NCI-H524 (cell line): Measurements from ENCODE around the gene SLC47A2.
"Not testable (repeated sequence)": the region's sequence is repeated elsewhere in the genome, so short reads cannot be mapped to it uniquely, and the experiment has no call there.

Experiments
- DNase-seq, 2 experiments: peaks; one replicate each; lab custom pipeline; 2025; lab: John Stamatoyannopoulos, UW

The SLC47A2 gene

DNA sequence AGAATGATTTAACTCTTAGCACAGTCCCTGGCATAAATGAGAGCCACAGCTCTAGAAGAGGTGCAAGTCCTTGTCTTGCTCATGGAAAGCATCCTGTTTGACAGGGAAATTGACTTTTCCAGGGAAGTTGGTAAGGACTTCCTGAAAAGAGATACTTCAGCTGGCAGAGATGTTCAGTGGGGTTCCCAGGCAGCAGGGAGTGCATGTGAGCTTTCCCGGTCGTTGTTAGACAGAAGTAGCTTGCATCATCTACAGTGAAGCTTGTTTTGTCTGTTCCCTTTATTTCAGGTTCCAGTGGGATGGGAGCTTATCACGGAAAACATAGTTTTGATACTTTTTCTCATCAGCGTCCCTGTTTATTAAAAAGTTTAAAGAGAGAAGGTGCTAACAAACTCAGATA, 45.0 kb downstream of the SLC47A2 start:
- no peak for DNase-seq

DNA sequence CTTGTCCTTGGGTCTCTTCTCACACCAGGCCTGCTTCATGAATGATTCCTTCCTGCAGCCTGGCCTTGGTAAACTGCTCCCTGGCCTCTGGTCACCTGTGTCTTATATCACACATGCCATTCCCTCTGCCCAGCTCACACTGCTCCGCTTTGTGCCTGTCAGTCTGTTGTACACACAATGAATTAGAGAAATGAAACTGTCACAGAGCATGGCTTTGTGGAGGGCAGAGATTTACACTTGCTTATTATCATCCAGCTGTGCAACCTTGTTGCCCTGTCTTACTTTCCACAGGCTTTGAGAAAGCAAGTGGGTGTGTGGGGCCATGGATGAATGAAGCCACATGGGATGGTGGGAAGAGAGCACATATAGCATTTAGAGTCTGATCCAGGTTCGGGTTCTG, 45.5 kb downstream of the SLC47A2 start:
- DNase-seq: no peak

DNA sequence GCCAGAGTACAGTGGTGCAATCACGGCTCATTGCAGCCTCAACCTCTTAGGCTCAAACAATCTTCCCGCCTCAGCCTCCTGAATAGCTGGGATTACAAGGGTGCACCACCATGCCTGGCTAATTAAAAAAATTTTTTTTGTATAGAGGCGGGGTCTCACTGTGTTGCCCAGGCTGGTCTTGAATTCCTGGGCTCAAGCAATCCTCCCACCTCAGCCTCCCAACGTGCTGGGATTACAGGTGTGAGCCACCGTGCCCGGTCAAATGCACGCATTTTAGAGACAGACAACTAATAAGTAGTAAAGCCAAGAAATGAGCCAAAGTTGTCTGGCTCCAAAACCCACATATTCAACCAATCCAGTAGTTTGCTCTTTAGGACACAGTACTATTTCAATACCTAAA, 46.7 kb downstream of the SLC47A2 start:
- DNase-seq: not testable (repeated sequence)

DNA sequence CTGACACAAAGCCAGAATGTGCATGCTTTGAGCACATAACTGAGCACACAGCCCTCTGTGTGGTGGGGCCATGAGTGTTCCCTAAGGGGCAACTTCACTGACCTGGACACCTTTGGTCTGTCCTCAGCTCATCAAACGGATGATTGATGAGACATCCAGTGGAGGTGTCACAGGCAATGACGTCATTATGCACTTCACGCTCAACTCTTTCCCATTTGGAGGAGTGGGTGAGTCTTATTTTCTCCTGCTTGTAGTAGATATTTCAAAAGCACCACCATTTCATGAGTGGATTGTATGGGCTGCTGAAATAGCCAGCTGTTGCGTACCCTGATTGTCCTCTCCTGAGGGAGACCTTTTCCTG, 51.6 kb downstream of the SLC47A2 start:
- no peak for DNase-seq

DNA sequence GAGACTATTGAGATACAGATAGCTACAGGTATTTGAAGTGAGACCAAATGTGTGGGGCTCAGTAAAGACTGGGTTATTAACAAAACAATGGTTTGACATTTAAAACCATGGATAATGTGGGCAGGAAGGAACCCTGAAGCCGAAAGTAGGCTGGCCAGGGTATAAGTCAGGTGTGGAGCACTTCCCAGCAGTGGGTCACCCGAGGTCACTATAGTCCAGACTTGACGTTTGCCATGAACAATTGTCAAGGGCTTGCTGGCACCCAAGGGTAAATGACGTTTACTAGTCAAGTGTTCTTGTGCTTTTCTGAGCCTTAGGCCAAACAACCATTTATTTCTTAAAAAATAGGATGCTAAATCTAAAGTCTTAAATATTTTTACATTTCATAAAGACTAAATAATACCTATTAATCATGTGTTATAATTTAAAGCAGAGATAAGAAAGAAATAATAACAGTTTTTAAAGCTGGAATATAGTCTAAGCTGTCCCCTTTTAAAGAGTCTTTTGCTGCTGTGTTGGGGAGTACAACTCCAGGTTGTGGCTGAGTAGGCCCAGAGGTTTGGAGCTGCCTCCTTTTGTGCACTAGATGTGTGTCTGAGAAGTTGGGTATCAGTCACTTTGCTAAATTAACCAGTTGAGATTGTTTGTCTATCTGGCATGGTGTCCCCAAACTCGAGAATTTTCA, 52.1 kb downstream of the SLC47A2 start:
- no peak for DNase-seq

DNA sequence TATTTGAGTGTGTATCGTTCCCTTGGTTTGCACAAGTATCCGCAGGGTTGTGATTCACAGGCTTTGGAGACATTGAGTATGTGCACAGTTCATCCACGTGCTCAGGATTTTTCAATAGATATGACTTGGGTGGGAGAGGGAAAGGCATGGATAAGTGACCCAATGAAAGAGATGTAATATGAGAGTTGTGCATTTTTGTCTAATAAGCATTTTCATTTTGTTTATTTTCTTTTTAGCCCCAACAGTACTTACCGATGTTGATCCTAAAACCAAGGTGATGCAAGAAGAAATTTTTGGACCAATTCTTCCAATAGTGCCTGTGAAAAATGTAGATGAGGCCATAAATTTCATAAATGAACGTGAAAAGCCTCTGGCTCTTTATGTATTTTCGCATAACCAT, 53.3 kb downstream of the SLC47A2 start:
- no peak for DNase-seq

DNA sequence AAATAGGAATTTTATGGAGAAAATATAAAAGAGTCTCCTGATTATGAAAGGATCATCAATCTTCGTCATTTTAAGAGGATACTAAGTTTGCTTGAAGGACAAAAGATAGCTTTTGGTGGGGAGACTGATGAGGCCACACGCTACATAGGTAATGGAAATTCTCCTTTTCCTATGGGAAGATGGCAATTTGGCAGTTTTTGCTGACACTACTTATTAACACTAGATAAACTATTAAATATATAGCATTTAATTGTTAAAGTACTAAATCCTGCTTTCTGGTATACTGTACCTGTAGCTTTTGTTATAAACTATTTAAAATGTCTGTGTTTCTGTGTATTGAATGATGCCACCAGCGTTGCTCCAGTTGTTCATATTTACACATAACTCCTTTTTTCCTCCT, 55.3 kb downstream of the SLC47A2 start:
- DNase-seq: no peak

DNA sequence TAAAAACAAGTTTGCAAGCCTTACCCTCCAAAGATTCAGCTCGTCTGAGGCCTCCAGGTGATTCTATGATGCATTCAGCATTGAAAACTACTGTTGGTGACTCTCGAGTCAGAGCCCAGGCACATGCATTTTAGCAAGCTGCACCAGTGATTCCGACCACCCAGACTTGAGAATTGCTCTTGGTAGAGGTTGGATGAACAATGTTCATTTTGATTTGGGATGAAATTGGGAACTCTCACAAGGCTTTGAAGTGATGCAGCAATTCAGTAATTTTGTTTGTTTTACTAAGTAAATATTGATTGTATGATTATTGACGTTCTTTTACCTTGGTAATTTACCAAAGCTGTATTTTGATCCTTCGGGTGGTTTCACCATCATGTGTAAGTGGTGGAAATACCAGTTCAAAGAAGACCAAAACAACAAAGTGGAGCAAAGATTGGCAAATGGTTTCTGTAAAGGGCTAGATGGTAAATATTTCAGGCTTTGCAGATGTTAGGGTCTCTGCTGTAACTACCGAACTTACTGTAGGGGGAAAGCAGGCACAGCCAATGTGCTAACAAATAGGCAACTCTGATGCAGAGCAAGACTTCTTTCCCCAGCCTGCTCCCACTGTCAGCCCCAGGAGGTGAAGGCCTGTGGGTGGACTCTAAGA, 56.0 kb downstream of the SLC47A2 start:
- no peak for DNase-seq

DNA sequence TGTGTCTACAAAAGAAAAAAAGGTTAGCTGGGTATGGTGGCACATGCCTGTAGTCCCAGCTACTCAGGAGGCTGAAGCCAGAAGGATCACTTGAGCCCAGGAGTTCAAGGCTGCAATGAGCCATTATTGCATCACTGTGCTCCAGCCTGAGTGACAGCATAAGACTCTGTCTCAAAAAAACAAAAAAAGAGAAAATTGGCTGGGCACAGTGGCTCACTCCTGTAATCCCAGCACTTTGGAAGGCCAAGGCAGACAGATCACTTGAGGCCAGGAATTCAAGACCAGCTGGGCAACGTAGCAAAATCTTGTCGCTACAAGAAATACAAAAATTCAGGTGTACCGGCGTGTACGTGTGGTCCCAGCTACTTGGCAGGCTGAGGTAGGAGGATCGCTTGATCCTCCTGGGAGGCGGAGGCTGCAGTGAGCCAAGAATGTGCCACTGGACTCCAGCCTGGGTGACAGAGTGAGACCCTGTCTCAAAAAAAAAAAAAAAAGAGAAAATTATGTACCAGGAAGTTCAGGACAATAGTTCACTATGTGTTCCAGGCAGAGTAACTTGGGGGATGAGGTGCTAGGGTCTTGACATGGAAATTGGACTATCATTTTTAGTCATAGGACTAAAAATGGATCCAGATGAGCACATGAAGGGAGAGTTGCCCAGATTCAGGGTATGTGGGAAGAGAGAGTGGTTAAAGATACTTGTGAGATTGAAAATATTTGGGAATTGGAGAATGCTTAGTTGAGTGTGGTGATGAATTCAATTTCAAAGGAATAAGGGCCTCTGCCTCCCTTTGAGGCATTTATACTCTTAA, 56.8 kb downstream of the SLC47A2 start:
- no peak for DNase-seq

DNA sequence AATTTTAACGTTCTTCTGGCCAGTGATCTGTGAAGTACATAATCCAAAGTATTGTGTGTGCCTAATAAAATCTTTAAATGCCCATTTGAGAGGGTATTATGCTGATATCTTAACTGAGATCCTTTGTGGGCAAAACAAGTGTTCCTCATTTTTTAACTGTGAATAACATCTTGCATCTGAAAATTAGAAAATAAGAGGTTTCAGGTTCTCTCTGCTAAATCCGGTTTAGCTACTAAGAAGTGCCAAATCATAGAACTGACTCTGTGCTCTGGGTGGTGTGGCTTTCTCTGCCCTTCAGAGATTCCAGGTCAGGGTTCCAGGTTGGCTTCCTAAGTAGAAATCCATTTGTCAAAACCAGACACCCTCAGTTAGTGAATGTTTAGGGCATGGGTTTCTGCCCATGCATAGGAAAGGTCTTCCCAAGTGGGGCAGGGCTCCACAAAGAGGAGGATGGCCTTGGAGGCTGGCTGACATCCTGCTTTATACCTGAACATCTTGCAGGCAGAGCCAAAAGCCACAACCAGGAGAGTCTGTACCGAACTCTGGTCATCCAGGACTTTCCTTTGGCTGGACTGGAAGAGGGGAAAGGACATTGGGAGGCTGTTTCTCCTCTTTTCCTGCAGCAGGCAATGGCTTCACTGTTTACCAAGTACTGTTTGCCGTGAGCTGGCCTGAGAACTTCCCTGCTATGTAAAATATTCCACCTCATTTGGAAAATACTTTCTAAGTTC, 59.4 kb downstream of the SLC47A2 start:
- DNase-seq: peak in 1 of 2 experiments; percentile 17

DNA sequence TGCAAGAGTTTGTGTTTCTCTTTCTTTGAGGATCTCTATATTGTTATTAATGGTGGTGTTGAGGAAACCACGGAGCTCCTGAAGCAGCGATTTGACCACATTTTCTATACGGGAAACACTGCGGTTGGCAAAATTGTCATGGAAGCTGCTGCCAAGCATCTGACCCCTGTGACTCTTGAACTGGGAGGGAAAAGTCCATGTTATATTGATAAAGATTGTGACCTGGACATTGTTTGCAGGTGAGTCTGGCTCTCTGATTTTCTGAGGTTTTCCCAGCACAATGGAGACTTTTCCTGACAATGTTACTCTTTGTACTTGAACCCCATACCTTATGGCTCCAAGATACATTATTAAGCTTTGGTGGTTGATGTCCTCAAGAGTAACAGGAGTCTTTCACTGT, 60.0 kb downstream of the SLC47A2 start:
- DNase-seq: no peak

DNA sequence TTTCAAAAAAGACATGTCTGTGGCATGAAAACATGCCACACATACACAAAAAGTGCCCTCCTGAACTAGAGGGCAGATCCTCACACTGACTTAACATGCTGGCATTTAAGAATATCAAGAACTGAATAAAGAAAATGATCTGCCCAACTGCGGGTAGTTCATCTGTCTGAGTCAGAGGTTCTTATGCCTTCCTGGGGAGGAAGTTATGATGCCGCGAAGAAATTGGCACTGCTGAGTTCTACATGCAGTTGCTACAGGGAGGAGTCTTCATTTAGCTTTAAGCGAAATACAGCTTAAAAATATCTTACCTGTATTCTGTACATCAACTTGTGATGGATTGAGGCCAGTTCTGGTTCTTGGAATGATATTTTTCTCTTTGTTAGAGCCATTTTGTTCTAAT, 61.5 kb downstream of the SLC47A2 start:
- no peak for DNase-seq

DNA sequence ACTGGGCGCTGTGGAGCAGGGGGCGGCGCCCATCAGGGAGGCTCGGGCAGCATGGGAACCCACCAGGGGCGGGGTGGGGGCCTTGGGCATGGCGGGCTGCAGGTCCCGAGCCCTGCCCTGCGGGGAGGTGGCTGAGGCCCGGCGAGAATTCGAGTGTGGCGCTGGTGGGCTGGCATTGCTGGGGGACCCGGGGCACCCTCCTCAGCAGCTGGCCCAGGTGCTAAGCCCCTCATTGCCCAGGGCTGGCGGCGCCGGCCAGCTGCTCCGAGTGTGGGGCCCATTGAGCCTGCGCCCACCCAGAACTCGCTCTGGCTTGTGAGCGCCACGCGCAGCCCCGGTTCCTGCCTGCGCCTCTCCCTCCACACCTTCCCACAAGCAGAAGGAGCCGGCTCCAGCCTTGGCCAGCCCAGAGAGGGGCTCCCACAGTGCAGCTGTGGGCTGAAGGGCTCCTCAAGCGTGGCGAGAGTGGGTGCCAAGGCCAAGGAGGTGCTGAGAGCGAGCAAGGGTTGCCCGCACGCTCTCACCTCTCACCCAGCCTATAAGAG, 62.0 kb downstream of the SLC47A2 start:
- no peak for DNase-seq

DNA sequence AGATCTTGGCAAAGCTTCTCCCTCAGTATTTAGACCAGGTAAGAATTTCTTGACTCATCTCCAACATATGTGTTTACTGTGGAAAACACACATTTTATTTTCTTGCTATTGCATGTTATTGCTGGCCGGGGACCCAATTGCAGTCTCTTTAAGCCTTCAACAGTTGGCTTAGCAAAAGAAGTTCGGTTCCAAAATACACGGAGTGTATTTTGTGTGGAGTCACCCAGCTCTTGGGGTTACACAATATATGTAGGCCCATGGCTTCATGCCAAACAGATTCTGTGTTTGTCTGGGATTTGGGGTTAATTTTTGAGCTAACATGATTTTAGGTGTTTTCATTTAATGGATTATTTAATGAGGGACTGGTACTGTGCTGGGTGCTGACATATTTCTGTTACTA, 63.8 kb downstream of the SLC47A2 start:
- no peak for DNase-seq

DNA sequence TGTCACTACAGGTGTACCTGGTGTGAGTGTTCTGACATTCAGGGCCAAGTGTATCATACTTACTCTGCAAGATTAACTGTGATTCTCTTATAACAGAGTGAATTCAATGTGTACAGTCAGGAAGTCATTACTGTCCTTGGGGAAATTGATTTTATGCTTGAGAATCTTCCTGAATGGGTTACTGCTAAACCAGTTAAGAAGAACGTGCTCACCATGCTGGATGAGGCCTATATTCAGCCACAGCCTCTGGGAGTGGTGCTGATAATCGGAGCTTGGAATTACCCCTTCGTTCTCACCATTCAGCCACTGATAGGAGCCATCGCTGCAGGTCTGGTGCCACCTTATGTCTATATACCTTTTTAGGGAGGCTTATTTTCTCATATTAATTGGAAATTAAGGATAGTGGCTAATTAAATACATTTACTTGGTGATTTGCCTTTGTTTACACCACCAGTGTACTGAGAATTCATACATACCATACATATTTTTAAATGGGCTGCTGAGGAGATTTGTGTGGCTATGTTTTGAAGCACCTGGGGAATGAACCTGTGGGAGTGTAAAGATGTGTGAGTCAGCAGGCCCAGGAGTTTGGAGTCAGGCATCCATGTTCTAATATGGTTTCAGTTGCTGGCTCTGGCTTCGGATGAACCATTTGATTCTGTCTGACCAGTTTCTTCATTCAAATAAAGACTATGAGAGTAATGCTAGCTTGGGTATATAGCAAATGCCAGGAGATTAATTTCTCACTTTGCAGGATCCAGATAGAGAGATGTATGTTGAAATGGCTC, 64.7 kb downstream of the SLC47A2 start:
- no peak for DNase-seq

DNA sequence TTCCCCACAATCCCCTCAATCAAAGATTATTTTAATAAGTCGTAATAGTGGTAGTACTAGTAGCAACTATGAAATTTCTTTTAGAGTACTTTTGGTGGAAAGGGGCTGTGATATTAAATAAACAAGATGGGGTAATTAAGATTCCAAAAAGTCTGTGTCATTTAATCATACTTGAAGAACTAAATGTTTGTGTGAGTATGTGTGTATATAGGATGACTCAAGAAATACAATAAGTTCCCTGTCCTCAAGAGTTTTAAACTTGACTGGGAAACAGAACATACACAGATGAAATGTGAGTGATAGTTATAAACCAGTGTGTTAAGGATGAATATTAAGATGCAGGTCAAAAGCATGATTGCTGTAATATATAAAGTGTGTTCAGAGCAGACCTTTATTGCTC, 65.6 kb downstream of the SLC47A2 start:
- no peak for DNase-seq

DNA sequence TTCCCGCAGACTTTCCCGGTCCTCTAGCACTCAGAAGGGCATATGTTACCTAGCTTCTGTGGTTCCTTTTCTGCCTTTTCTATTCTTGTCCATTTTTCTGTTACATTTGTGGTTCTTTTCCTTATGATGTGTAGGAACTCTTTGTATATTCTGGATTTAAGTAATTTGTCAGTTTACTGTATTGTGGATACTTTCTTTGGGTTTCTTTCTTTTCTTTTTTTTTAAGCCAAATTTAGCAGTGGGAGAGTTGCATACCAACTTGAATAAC, 67.2 kb downstream of the SLC47A2 start:
- DNase-seq: no peak

DNA sequence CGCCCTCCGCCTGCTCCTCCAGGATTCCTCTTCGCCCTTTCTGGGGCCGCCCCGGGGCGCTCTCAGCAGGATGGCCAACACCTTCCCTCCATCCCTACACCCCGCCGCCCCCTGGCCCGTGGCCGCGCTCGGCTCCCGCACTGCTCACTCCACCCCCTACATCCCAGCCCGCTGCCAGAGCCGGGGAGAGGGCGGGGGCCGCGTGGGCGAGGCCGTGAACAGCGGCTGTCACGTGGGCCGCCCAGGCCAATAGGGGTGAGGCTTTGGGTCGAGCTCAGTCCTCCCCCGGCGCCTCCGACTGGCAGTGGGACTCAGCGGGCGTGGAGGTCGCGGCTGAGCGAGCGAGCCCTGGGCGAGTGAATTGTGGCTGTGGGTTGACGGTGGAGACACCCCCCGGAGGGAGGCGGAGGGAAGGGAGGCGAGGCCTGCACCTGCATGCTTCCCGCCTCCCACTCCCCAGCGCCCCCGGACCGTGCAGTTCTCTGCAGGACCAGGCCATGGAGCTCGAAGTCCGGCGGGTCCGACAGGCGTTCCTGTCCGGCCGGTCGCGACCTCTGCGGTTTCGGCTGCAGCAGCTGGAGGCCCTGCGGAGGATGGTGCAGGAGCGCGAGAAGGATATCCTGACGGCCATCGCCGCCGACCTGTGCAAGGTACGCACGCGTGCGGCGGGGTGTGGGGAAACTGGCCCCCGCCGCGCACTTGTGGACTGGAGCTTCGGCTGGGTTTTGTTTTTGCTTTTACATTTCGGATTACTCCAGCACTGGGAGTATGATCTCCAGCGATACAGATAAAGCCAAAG, 67.7 kb downstream of the SLC47A2 start, which contains the start of gene ALDH3A2:
Gene ALDH3A2 (plus strand): TSS at position 277 of the 799 bp plus-strand sequence. CDS start 221 bp downstream, at position 498.
- DNase-seq: peak; percentile 97 to 99

DNA sequence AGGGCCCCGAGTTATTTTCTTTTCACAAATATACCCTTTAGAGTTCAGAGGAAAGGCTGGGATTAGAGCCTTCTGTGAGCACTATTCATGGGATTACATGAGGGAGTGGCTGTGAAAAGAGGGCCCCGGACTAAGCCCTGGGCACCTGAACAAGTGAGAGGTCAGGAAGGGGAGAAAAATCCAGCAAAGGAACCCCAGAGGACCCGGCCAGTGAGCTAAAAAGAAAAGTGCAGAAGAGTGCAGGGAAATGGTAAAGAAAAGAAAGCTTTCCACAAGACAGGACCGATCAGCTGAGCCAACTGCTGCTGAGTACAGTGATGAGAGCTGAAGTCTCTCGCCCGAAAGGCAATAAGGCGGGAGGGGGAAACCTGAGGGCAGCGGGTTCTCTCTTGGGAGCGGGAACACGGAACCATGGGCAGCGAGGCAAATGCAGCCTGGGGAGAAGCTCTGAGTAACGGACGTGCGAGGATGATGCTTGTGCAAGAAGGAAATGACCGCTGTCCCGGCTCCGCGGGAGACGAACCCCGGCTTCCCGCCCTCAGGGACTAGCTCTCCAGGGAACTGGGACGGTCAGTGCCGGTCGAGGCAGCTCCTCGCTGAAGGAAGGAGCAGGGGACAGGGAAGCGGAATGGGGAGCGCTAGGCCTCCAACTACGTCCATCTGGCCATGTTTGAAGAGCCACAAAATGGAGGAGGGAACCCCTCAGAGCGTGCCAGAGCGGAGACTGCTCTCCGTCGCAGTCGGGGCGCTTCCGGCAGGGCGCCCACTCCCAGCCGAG, 68.5 kb downstream of the SLC47A2 start:
- DNase-seq: peak; percentile 83 to 88
